HG03095 (cell line): ENCODE results near the gene NBPF15.
"Not testable (repeated sequence)": the region's sequence is repeated elsewhere in the genome, so short reads cannot be mapped to it uniquely, and the experiment has no call there.

Experiments
- ATAC-seq: cut with Tn5 transposase; IDR thresholded peaks from one replicate; pipeline ENCODE4 v1.9.1; 2021; ENCODE audit warnings: moderate library complexity; ENCODE audit not compliant: unreplicated experiment

Gene NBPF15

DNA sequence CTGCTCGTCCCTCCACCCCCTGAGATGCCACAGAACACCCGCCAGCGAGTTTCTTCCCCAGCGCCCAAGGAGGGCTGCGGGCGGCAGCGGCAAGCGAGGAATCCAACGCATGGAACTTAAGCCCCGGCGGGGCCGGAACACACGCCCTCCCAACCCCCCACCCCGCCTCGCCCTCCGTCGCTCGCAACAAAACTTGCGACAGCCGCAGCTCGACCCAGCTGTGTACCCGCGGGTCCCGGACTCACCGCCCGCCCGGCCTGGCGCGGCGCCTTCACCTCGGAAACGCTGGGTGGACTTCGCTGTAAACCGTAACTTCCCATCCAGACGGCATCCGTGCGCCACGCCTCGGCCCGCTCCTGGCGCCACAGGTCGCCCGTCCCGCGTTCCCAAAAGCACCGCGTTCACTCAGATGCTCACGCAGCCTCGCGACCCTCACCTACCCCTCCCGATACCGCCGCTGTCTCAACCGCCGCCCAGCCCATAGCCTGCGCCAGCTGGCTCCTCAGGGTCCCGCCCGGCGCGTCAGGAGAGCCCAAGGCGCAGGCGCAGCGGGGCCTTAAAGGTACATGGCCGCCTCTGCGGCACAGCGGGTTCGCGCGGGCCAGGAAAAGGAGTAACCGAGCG is at the start of gene NBPF15:
TSS of gene NBPF15 (minus strand) at position 534 of the 624 bp plus-strand sequence. CDS start 21,666 bp downstream, outside the sequence.
- peak; percentile 84 for ATAC-seq

DNA sequence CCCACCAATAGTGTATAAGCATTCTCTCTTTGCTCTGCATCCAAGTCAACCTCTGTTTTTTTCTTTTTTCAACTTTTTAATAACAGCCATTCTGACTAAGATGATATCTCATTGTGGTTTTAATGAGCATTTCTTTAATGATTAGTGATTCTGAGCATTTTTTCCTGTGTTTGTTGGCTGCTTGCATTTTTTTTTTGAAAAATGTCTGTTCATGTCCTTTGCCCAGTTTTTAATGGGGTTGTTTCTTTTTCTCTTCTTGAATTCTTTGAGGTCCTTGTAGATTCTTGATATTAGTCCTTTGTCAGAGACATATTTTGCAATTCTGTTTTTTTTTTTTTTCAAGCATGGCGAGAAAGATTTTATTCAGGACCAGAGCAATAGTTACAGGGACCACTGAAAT is 35.0 kb upstream of the NBPF15 start:
- not testable (repeated sequence) for ATAC-seq

DNA sequence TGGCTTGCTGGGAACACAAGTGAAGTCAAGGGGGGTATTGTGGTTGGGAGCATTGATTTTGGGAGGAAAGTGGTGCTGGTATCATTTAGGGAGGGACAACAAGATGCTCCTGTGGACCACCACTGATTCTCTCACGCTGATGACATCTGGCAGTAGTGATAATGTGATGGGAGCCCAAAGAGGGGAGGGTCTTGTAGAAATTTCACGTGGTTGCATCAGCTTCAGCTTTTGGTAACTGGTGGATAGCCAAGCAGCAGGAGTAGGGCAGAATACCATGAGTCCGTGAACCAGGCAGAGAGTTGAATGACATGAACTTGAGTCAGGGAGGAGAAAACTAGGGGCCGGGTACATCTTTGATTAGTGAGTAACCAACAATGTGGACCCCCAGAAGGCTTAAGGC is 32.7 kb upstream of the NBPF15 start:
- ATAC-seq: not testable (repeated sequence)

- ATAC-seq: not testable (repeated sequence)
Measured at GRCh38 chr1:144490394-144490793, 28.9 kb upstream of the NBPF15 start.

- not testable (repeated sequence) for ATAC-seq
Measured at GRCh38 chr1:144487002-144487401, 25.5 kb upstream of the NBPF15 start.

DNA sequence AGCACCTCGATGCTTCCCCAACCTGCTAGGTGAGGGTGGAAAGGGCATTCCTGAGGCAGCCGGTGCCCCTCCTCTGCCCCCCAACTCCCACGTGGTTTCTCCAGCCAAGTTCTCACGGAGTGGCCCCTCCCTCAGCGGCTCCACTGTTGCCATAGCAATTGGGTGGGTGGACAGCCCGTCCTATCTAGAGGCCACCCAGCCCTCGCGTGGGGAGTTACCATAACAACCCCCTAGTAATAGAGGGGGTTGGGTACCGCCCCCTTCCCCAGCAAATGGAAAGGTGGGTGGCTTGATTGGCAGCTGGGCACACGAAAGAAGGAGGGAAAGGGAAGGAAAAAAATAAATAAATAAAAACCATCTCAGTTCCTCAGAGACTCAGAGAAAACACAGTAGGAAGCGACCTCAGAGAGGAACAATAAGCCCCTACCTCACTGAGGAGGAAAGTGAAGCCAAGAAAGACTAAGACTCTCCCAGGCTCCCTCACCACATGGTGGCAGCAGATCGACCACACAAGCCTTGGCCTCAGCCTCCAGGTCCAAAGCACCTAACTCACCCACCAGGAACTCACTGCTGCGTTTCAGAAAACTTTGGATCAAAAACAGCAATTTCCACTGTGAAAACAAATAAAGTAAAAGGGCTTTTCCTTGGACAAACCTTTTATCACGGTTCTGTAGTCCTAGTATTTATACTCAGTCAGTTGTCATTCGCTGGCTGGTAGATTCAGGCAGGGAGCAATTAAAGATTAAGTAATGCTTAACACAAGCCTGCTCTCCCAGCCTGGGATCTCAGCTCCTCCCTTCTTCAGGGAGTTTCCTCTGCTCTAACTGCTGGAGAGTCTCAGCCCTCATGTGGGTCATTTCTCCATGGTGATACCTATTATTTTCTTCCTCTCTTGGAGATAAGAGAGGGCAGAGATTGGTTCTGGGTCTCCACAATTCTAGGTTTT is 23.9 kb upstream of the NBPF15 start:
- ATAC-seq: not testable (repeated sequence)

GRCh38 chr1:144473897-144474296 is 12.4 kb upstream of the NBPF15 start:
- not testable (repeated sequence) for ATAC-seq

- not testable (repeated sequence) for ATAC-seq
Measured at GRCh38 chr1:144471434-144471833, 10.0 kb upstream of the NBPF15 start.

- ATAC-seq: not testable (repeated sequence)
Measured at GRCh38 chr1:144461778-144462177, 309 bp upstream of the NBPF15 start.

GRCh38 chr1:144460686-144461085 is 783 bp downstream of the NBPF15 start:
- ATAC-seq: not testable (repeated sequence)

- not testable (repeated sequence) for ATAC-seq
Measured at GRCh38 chr1:144442402-144442801, 19.1 kb downstream of the NBPF15 start.

- ATAC-seq: not testable (repeated sequence)
Measured at GRCh38 chr1:144439737-144440136, 21.7 kb downstream of the NBPF15 start.

GRCh38 chr1:144418891-144419694 is 42.4 kb downstream of the NBPF15 start:
- ATAC-seq: not testable (repeated sequence)

DNA sequence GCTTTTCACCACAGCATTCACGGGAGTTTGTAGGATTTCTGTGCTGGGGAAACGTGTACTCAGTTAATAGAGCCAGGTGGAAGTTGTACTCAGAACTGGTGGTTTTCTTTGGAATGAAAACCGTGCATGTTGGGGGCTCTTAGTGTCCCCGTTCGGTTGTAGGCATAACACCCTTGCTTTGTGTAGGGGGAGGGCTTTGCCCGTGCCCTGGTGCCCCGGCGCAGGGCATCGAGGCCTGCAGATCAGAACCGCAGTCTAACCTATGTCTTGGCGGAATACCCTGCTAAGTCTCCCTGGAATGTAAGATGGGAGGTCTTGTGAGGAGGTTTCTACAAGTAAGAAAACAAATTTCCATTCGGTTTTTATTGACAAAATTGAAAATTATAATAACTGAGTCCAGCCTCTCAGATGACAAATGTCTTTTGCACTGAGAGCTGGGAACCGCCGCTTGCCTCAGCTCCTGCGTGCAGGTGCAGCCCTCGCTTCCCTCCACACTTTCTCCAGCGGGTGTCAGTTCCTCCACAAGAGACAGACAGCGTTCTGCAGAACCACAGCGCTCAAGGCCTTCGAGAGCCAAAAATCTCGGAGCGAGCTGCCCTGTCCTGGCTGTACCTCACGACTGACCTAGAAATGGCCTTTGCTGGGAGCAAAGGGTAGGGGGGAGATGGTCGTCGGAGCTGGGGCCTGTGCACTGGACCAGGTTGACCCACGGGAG is 47.9 kb downstream of the NBPF15 start:
- ATAC-seq: not testable (repeated sequence)

DNA sequence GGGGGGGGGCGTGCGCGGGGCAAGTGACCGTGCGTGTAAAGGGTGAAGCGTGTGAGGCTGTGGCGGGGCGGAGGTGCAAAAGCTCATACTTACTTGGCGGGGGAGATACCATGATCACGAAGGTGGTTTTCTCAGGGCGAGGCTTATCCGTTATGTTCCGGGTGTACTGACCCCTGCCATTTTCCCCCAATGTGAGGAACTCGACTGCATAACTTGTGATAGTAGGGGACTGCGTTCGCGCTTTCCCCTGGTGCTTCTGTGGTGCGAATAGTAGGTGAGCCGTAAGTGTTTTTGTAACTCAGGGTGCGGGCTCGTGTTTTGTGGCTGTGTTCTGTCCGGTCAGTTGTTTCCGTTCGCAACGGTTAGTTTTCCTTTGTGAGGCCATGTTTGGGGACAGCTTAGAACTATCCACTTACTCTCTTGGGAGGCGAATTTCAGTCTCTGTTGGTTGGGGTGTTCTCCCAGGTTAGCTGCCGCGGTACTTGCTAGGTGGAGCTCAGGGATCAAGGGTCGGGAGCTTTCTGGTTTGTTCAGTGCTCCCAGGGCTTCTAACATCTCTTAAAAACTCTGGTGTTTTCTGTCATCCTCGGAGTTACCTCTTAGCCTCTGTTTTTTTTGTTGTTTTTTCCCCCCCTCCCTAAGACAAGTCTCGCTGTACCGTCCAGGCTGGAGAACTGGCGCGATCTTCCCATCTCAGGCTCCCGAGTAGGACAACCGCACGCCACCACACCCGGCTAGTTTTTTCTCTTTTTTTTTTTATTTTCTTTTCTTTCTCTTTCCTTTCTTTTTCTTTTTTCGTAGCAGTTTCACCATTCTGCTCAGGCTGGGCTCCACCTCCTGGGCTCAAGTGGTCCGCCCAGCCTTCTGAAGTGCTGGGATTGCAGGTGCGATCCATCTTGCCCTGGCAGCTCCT is 48.7 kb downstream of the NBPF15 start:
- ATAC-seq: peak; percentile 85

- peak; percentile 65 for ATAC-seq
Measured at GRCh38 chr1:144412068-144412471, 49.4 kb downstream of the NBPF15 start.

DNA sequence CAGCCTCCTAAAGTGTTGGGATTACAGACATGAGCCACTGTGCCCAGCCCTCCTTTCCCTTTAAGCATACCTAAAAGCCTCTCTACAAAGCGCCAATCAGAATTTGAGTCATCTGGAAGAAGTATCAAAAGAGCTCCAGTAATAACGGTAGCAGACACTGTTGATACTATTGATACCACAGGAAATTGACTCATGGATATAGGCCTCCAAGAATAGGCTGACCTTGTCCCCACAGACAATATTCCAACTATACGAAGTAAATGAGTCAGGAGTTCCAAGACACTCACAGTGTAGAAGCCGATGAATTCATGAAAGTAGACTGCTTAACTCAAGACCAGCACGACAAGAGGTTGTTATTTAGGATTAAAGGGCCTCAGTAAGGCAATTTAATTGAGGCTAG is 58.7 kb downstream of the NBPF15 start:
- ATAC-seq: not testable (repeated sequence)

GRCh38 chr1:144371651-144372050 is 89.8 kb downstream of the NBPF15 start:
- not testable (repeated sequence) for ATAC-seq
